Measurements from ENCODE around the gene TRIM56.
"Not testable (repeated sequence)": the region's sequence is repeated elsewhere in the genome, so short reads cannot be mapped to it uniquely, and the experiment has no call there.

TRIM56 gene

GRCh38 chr7:101104799-101105198, 19.5 kb downstream of the TRIM56 start:
- Histone ChIP-seq H3K4me3 (ENCODE audit: low read length) (no peak overlapping the region), H3K9ac (ENCODE audit: low read length) (no peak overlapping the region), H3K4me1 (ENCODE audit: control insufficient read depth, low read depth, low read length) (peaks cover 9% of the 10 kb centered on the region), H3K27me3 (ENCODE audit: control insufficient read depth, insufficient read depth, low read length) (no peaks in the 10 kb centered on the region), H3K27ac (ENCODE audit: low read length) (no peak overlapping the region), H3K36me3 (ENCODE audit: control insufficient read depth, low read depth, low read length) (no peaks in the 10 kb centered on the region), H3K9me3 (ENCODE audit: control insufficient read depth, low read depth, low read length) (no peaks in the 10 kb centered on the region)

GRCh38 chr7:101105248-101105647, 20.0 kb downstream of the TRIM56 start:
- H3K27me3 ChIP-seq (ENCODE audit: control insufficient read depth, insufficient read depth, low read length); H3K4me1 ChIP-seq (ENCODE audit: control insufficient read depth, low read depth, low read length); H3K9ac ChIP-seq (ENCODE audit: low read length); H3K36me3 ChIP-seq (ENCODE audit: control insufficient read depth, low read depth, low read length); H3K4me3 ChIP-seq (ENCODE audit: low read length); H3K9me3 ChIP-seq (ENCODE audit: control insufficient read depth, low read depth, low read length); H3K27ac ChIP-seq (ENCODE audit: low read length): not testable (repeated sequence)

DNA sequence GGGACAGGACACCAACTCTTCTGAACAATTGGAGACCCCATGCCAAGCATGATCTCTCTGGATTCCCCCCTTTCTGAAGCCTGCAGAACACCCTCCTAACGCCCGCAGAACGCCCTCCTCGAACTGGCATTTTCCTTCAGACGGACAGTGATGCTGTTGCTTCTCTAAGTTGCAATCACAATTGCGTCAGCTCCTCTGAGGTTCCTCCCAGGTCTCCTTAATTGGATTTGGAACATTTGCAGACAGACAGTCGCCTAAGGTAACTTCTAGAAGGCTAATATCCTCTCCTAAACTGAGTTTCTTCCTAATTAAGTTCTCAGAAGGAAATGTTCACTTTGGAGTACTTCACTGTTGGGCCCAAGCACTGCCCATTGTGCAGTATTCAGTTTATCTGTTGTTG, 21.1 kb downstream of the TRIM56 start:
- H3K9me3 ChIP-seq (ENCODE audit: control insufficient read depth, low read depth, low read length), result no peaks in the 10 kb centered on the region
- no peaks in the 10 kb centered on the region for H3K36me3 ChIP-seq (ENCODE audit: control insufficient read depth, low read depth, low read length)
- no peak overlapping the region for H3K9ac ChIP-seq (ENCODE audit: low read length)
- no peak overlapping the region for H3K27ac ChIP-seq (ENCODE audit: low read length)
- no peaks in the 10 kb centered on the region for H3K4me1 ChIP-seq (ENCODE audit: control insufficient read depth, low read depth, low read length)
- H3K4me3 ChIP-seq (ENCODE audit: low read length), result no peak overlapping the region
- H3K27me3 ChIP-seq (ENCODE audit: control insufficient read depth, insufficient read depth, low read length), result no peaks in the 10 kb centered on the region

- Histone ChIP-seq H3K27ac (ENCODE audit: low read length) (no peak overlapping the region), H3K9ac (ENCODE audit: low read length) (no peak overlapping the region), H3K9me3 (ENCODE audit: control insufficient read depth, low read depth, low read length) (no peaks in the 10 kb centered on the region), H3K4me3 (ENCODE audit: low read length) (no peak overlapping the region), H3K36me3 (ENCODE audit: control insufficient read depth, low read depth, low read length) (no peaks in the 10 kb centered on the region), H3K27me3 (ENCODE audit: control insufficient read depth, insufficient read depth, low read length) (no peaks in the 10 kb centered on the region), H3K4me1 (ENCODE audit: control insufficient read depth, low read depth, low read length) (no peaks in the 10 kb centered on the region)
Observed at GRCh38 chr7:101108330-101108857, 23.1 kb downstream of the TRIM56 start.

DNA sequence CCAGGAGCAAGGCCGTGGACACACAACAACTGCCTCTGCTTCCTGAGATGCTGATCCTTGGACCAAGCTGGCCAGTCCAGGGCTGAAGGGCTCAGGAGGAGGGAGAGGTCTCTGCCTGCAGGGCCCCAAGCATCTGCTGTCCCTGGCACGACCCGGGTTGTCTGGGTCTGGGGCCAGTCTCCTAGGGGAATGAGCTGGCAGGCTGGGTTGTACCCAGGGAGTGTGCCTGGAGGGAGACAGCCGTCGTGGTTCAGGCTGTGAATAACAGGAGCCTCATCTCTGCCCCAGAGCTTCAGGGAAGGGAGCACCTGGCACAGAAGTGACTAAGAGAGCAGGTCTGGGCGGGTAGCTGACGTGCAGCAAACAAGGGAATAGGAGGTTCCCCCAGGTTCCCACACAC, 23.7 kb downstream of the TRIM56 start:
- no peaks in the 10 kb centered on the region for H3K36me3 ChIP-seq (ENCODE audit: control insufficient read depth, low read depth, low read length)
- no peaks in the 10 kb centered on the region for H3K9me3 ChIP-seq (ENCODE audit: control insufficient read depth, low read depth, low read length)
- no peak overlapping the region for H3K9ac ChIP-seq (ENCODE audit: low read length)
- H3K4me3 ChIP-seq (ENCODE audit: low read length), result no peak overlapping the region
- H3K27ac ChIP-seq (ENCODE audit: low read length), result no peak overlapping the region
- H3K27me3 ChIP-seq (ENCODE audit: control insufficient read depth, insufficient read depth, low read length), result no peaks in the 10 kb centered on the region
- no peaks in the 10 kb centered on the region for H3K4me1 ChIP-seq (ENCODE audit: control insufficient read depth, low read depth, low read length)

DNA sequence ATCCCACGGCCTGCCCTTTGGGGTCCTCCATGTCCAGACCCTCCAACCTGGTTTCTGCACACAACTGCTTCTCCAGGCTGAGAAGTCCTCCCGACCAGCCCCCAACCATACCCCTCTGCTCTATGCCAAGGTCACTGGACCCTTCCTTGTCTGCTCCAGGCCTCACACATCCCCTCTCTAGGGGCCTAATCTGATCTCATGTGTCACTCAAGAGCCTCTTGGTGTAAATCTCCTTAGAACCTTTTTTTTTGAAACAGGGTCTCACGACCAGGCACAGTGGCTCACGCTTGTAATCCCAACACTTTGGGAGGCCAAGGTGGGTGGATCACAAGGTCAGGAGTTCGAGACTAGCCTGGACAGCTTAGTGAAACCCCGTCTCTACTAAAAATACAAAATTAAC, 24.1 kb downstream of the TRIM56 start:
- H3K4me1 ChIP-seq (ENCODE audit: control insufficient read depth, low read depth, low read length), result no peaks in the 10 kb centered on the region
- H3K27me3 ChIP-seq (ENCODE audit: control insufficient read depth, insufficient read depth, low read length), result no peaks in the 10 kb centered on the region
- no peaks in the 10 kb centered on the region for H3K36me3 ChIP-seq (ENCODE audit: control insufficient read depth, low read depth, low read length)
- no peak overlapping the region for H3K4me3 ChIP-seq (ENCODE audit: low read length)
- no peak overlapping the region for H3K27ac ChIP-seq (ENCODE audit: low read length)
- H3K9ac ChIP-seq (ENCODE audit: low read length), result no peak overlapping the region
- H3K9me3 ChIP-seq (ENCODE audit: control insufficient read depth, low read depth, low read length), result no peaks in the 10 kb centered on the region

DNA sequence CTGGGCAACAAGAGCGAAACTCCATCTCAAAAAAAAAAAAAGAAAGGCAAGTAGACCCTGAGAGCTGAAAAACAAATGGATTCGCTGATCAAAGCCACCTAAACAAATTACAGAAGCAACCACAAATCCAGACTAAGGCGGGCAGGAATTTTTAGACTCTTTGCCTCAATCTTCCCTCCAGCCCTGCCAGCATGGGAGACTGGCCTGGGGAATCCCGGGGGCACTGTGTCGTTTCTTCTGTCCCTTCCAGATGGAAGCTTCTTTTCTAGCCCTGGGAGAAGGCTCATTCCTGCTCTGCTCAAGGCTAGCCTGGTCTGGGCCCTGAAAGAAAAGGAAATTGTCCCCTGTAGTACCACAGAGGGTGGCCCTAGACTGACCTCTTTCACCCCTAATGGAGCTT, 26.0 kb downstream of the TRIM56 start:
- Histone ChIP-seq H3K4me3 (ENCODE audit: low read length) (no peak overlapping the region), H3K27me3 (ENCODE audit: control insufficient read depth, insufficient read depth, low read length) (no peaks in the 10 kb centered on the region), H3K36me3 (ENCODE audit: control insufficient read depth, low read depth, low read length) (no peaks in the 10 kb centered on the region), H3K27ac (ENCODE audit: low read length) (no peak overlapping the region), H3K4me1 (ENCODE audit: control insufficient read depth, low read depth, low read length) (no peaks in the 10 kb centered on the region), H3K9me3 (ENCODE audit: control insufficient read depth, low read depth, low read length) (no peaks in the 10 kb centered on the region), H3K9ac (ENCODE audit: low read length) (no peak overlapping the region)

GRCh38 chr7:101112233-101112632, 27.0 kb downstream of the TRIM56 start:
- Histone ChIP-seq H3K4me1 (ENCODE audit: control insufficient read depth, low read depth, low read length) (no peaks in the 10 kb centered on the region), H3K36me3 (ENCODE audit: control insufficient read depth, low read depth, low read length) (no peaks in the 10 kb centered on the region), H3K9me3 (ENCODE audit: control insufficient read depth, low read depth, low read length) (no peaks in the 10 kb centered on the region), H3K9ac (ENCODE audit: low read length) (no peak overlapping the region), H3K27ac (ENCODE audit: low read length) (no peak overlapping the region), H3K4me3 (ENCODE audit: low read length) (no peak overlapping the region), H3K27me3 (ENCODE audit: control insufficient read depth, insufficient read depth, low read length) (no peaks in the 10 kb centered on the region)

DNA sequence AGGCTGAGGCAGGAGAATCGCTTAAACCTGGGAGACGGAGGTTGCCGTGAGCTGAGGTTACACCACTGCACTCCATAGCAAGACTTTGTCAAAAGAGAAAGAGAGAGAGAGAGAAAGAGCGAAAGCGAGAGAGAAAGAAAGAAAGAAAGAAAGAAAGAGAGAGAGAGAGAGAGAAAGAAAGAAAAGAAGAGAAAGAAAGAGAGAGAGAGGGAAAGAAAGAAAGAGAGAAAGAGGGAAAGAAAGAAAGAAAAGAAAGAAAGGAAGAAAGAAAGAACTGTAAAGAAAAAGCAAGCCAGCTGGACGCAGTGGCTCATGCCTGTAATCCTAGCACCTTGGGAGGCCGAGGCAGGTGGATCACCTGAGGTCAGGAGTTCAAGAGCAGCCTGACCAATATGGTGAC, 27.9 kb downstream of the TRIM56 start:
- H3K9me3 ChIP-seq (ENCODE audit: control insufficient read depth, low read depth, low read length); H3K27ac ChIP-seq (ENCODE audit: low read length); H3K27me3 ChIP-seq (ENCODE audit: control insufficient read depth, insufficient read depth, low read length); H3K36me3 ChIP-seq (ENCODE audit: control insufficient read depth, low read depth, low read length); H3K4me1 ChIP-seq (ENCODE audit: control insufficient read depth, low read depth, low read length); H3K9ac ChIP-seq (ENCODE audit: low read length); H3K4me3 ChIP-seq (ENCODE audit: low read length): not testable (repeated sequence)

DNA sequence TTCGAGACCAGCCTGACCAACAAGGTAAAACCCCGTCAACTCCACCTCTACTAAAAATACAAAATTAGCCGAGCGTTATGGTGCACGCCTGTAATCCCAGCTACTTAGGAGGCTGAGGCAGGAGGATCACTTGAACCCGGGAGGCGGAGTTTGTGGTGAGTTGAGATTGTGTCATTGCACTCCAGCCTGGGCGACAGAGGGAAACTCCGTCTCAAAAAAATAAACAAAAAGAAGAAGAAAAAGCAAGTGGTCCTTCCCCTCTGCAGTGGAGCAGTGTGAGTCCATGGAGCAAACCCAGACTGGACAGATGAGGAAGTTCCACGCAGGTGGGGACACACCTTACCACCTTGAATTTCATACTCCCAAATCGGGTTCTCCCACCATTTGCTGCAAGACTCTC, 28.6 kb downstream of the TRIM56 start:
- Histone ChIP-seq H3K4me3 (ENCODE audit: low read length) (no peak overlapping the region), H3K4me1 (ENCODE audit: control insufficient read depth, low read depth, low read length) (no peaks in the 10 kb centered on the region), H3K27me3 (ENCODE audit: control insufficient read depth, insufficient read depth, low read length) (no peaks in the 10 kb centered on the region), H3K27ac (ENCODE audit: low read length) (no peak overlapping the region), H3K36me3 (ENCODE audit: control insufficient read depth, low read depth, low read length) (no peaks in the 10 kb centered on the region), H3K9me3 (ENCODE audit: control insufficient read depth, low read depth, low read length) (no peaks in the 10 kb centered on the region), H3K9ac (ENCODE audit: low read length) (no peak overlapping the region)

DNA sequence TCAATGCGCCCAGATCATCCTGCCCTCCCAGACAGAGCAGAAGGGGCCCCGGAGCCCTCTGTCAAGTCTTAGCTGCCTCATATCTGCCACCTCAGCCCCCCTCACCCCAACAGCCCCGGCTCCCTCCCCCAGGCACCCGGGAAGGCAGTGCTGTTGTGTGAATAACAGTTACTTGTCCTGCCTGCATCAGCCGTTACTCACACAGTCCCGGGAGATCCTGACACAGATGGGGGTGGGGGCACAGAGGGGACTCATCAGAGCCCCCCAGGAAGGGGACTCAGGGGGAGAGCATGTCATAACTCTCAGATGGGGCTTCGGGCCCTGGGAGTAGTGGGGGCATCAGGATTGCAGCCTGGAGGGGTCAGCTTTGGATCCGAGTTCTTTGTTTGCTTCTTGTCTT, 29.2 kb downstream of the TRIM56 start:
- no peak overlapping the region for H3K9ac ChIP-seq (ENCODE audit: low read length)
- no peaks in the 10 kb centered on the region for H3K9me3 ChIP-seq (ENCODE audit: control insufficient read depth, low read depth, low read length)
- no peak overlapping the region for H3K27ac ChIP-seq (ENCODE audit: low read length)
- no peaks in the 10 kb centered on the region for H3K27me3 ChIP-seq (ENCODE audit: control insufficient read depth, insufficient read depth, low read length)
- no peaks in the 10 kb centered on the region for H3K4me1 ChIP-seq (ENCODE audit: control insufficient read depth, low read depth, low read length)
- no peaks in the 10 kb centered on the region for H3K36me3 ChIP-seq (ENCODE audit: control insufficient read depth, low read depth, low read length)
- H3K4me3 ChIP-seq (ENCODE audit: low read length), result no peak overlapping the region

DNA sequence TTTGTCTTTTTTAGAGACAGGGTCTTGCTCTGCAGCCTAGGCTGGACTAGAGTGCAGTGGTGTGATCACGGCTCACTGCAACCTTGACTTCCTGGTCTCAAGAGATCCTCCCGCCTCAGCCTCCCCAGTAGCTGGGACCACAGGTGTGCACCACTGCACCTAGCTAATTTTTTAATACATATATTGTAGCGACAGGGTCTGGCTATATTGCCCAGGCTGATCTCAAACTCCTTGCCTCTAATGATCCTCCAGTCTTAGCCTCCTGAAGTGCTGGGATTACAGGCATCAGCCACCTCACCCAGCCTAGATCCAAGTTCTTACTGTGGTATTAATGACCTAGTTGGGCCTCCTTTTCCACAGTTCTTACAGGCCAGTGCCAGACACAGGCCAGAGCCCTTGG, 29.9 kb downstream of the TRIM56 start:
- Histone ChIP-seq H3K36me3 (ENCODE audit: control insufficient read depth, low read depth, low read length) (no peaks in the 10 kb centered on the region), H3K27me3 (ENCODE audit: control insufficient read depth, insufficient read depth, low read length) (no peaks in the 10 kb centered on the region), H3K4me3 (ENCODE audit: low read length) (no peak overlapping the region), H3K4me1 (ENCODE audit: control insufficient read depth, low read depth, low read length) (no peaks in the 10 kb centered on the region), H3K27ac (ENCODE audit: low read length) (no peak overlapping the region), H3K9me3 (ENCODE audit: control insufficient read depth, low read depth, low read length) (no peaks in the 10 kb centered on the region), H3K9ac (ENCODE audit: low read length) (no peak overlapping the region)

All from iPS-18a (cell line).